Dedifferentiated amniotic fluid mesenchymal stem cell (primary cell): ENCODE measurements around the gene KIF6.

ENCODE experiments used
- DNase-seq: peaks from one replicate; pipeline ENCODE4 v3.0.0-alpha.2; 2016; ENCODE audit errors: extremely low spot score

The KIF6 gene

GRCh38 chr6:39664173-39664572, 61.0 kb downstream of the KIF6 start:
- no peak for DNase-seq

GRCh38 chr6:39657355-39658135, 67.7 kb downstream of the KIF6 start:
- DNase-seq = no peak

DNA sequence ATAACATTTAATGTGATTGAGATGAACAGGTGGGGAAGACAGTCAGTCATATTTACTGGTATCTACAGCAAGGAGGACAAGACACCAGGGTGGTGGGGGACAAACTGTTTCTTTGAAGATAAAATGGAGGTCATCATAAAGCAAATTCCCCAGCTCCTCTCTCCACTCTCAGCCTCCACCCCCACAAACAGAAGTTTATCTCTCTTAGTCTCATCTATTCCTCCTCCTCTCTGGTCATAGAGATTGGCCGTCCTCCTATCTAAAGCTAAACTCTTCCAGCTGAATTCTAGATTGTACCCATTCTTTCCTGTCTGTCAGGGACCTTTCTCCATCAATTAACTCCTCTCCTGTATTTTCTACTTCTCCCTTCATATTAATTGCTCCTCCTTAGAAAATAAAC, 71.1 kb downstream of the KIF6 start:
- DNase-seq = no peak

- DNase-seq = no peak
Measured at GRCh38 chr6:39653612-39654011, 71.6 kb downstream of the KIF6 start.

DNA sequence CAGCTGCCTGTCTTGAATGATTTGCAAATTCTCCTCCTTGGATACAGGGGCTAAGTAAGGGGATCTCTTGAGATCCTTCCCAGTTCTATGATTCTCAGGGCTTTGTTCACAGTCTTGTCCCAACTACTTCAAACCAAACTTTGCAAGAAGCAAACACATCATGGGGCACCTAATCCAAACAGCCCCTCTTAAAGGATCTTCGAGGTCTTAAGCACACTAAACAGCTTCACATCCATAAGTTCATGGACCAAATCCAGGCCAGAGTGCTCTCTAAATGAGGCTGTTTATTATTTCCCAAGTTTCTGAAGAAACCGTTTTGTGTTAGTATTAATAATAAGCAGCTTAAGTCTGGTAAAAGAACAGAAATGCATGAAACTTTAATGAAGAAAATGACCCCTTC, 75.2 kb downstream of the KIF6 start:
- no peak for DNase-seq

DNA sequence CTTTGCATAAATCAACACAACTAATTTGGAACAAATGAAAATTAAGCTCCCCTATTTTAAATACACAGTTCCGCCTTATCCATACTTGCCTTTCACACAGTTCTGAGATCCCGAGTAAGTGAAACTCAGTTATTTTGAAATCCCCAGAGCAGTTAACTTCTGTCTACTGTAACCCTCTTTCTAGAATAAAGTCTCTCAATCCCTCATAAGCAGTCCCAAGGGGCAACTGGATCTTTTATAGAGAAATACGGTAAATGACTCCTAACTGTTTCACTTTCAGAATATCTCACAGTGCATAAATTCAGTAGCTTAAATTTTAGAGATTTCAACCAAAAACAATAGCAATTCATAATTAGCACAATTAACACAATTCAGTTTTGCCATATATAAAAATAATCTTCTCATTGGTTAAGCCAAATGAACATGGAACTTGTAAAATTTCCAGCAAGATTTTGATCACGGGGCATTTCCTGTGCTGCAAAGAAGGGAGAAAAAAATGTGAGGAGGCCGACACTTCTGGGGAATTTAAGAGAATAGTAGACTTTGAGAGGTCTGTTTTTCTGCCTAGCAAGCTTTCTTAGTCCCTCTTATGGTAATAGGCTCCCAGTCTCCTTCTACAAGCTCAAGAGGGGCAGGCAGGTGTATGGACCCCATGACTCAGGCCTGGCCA, 78.3 kb downstream of the KIF6 start:
- DNase-seq = no peak

DNA sequence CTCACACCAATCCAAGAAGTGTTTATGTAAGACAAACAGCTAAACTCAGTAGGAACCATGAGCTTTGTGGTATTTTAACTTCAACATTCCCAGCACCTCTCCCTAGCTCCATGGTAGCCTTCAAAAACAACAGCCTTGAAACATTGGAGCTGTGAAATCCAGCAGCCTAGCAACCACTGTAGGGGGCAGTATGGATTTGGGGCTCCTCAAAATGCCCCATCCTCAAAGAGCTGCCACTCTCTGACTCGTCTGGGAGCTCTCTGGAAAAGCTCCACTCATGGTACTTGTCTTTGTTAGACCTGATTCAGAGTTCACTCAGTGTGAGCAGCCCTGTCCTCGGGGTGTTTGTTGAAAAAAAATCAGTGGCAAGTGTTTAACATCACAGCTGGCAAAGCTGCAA, 82.9 kb downstream of the KIF6 start:
- DNase-seq = no peak

- DNase-seq = no peak
Measured at GRCh38 chr6:39638126-39638822, 86.9 kb downstream of the KIF6 start.

DNA sequence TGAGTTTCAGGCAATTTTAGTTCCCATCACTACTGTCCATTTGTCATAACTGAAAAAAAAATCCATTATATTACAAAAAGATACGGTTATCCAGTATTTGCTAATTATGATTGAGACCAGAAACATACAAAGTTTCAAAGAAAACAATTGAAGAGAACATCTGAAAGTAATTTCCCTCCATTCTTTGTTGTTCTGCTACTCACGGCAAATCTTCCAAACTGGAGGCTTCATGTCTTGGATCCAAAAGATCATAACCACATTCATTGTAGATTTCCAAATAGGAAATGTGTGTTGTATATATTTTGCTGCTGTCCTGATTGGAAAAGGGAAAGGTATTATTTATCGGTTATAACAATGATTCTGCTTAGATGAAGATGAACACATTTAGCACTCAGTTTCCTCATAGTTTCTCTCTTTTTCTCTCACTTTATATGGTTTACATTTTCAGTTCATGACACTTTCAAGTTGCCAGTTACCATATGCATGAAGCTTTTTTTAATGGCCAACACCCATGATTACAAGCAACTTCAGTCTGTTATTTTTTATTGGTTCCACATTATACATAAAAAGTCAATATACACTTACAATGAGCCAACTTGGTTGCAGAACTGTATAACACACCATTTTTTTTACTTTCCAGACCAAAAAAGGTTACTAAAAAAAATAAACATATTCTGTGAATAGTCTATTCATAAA, 90.4 kb downstream of the KIF6 start:
- no peak for DNase-seq

DNA sequence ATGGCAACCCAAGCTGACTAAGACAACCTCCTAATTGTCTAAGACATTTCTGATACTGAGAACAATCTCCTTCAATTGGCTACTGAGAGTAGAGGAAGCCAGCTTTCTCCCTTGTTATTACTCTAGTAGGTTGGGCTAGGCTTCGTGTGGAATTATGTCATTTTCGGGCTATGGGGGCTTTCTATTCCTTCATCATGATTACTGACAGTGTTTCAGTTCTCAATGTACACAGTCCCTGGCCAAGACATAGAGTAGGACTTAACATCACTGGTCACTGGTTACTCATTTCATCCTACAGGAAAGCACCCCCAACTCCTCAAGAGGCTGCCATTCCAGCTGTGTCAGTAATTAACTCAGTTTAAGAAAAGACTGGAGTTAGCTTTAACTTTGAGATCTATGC, 100.0 kb downstream of the KIF6 start:
- no peak for DNase-seq

GRCh38 chr6:39623750-39624149, 101.5 kb downstream of the KIF6 start:
- no peak for DNase-seq

GRCh38 chr6:39617520-39617919, 107.7 kb downstream of the KIF6 start:
- DNase-seq = no peak

GRCh38 chr6:39617026-39617425, 108.2 kb downstream of the KIF6 start:
- DNase-seq = no peak

- DNase-seq = no peak
Measured at GRCh38 chr6:39615622-39616021, 109.6 kb downstream of the KIF6 start.

GRCh38 chr6:39614393-39614950, 110.7 kb downstream of the KIF6 start:
- no peak for DNase-seq

DNA sequence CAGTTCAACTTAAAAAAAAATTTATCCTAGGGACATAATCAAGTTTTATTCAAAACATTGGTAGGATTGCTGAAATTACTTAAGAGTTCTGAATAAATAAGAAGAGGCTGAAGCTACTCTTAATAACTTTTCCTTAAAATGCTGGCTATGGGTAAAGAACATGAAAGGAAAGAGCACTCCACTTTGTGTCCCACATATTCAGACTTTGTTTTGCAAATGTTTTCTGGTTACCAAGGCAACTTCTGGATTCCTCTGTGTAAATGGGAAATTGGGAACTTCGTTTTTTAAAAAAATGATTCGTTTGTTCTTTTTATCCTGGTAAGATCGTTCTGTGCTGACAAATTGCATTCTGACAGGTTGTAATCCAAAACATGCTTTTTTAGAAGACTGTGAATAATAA, 115.0 kb downstream of the KIF6 start:
- peak; percentile 22 for DNase-seq

DNA sequence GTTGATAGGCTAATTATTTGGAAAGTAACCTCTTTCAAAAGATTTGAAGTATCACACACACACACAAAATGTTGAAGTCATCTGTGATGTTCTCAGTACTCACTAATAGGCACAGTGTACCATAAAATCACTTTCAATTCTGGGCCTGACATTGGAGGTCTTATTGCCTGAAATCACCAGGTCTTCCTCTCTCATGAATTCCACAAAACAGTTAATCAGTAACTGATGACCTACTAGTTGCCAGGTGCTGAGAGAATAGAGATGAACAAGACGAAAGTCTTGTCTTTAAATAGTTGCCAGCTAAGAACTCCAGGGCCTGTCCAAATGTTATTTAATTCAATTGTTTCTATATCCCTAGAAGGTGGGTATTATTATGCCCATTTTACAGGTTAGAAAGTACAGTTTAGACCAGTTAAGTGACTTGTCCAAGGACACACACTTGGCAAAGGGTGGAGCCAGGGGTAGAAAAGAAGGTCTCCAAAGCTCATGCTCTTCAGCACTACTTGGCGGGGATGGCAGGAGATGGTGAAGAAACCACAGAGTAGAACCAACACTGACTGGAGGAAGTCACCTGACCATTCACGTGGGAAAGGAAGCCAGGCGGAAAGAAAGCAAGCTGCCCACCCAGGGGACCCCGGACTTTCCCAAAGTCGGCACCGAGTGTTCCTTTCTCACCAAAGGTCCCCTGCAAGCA, 116.4 kb downstream of the KIF6 start:
- DNase-seq = no peak

DNA sequence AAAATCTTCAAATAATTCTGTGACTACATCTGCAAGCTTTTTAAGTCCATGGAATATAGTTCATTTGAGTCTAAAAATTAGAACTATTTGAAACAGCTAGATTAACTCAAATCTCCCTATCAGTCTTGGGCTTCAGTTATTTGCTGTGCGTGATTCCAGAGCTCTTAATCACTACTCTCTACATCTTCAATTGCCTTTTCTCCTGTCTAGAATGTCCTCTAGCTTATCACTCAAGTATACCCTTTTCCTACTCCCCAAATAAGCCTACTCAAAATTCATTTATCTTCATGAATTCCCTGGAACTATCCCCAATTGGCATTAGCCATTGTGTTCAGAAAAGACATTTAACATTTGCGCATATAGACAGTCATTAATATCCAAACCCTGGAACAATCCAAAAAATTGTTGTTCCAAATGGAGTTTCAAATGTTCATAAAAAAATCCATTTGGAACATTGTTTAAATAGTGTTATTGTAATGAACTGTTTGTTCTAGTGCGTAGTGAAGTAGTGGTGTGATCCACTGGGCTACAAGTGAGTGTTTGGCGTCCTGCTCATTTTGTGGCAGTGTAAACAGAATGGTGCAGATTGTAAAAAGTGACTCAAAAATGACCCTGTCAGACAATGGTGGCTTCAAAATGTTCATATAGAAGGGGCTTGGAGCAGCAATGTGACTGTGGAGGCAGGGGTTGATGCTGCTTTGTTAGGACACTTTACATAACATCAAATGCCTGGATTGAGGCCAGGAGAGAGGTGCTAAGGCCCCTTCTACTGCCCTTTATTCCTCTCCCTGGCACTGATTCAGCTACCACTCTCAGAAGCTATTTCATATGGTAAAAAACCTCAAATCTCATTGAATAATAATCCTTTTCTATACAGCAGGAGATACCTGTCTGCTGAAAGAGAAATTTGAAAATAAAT, 122.3 kb downstream of the KIF6 start:
- no peak for DNase-seq

- DNase-seq = no peak
Measured at GRCh38 chr6:39599973-39600372, 125.2 kb downstream of the KIF6 start.

DNA sequence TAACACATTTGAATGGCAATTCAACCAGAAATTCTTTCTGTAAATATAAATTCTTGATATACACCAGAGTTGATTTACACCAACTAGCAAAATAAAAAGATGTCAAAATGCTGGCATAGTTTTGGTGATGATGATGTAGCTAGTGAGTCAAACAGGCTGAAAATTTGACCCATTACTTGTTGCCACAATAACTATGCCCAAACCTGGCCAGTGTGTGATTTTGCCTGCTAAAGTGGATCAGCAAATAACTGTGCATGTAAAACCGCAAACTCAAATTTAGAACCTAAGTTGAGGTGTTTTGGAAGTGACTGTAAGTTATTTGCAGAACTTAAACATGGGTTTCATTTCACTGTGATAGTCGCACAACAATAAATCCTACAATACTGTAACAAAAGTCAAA, 125.9 kb downstream of the KIF6 start:
- no peak for DNase-seq
